BLaER1 treated with 17β-estradiol and CSF1 and Interleukin-3, amounts not matched to agents 10 nM and 100 nM (cell line): ENCODE data around the gene WWTR1.

Experiments
- H3K27ac ChIP-seq, 11 experiments: shearing (Covaris generic); formaldehyde crosslinking; 2 replicates each; pipeline ENCODE4 v1.8.1; 2022
- H3K27me3 ChIP-seq, 11 experiments: shearing (Covaris generic); formaldehyde crosslinking; 2 replicates each; pipeline ENCODE4 v1.8.1; 2022
- H3K36me3 ChIP-seq, 11 experiments: shearing (Covaris generic); formaldehyde crosslinking; 2 replicates each; pipeline ENCODE4 v1.8.1; 2022
- H3K4me1 ChIP-seq, 10 experiments: shearing (Covaris generic); formaldehyde crosslinking; 2 replicates each; pipeline ENCODE4 v1.8.1; 2022
- H3K4me2 ChIP-seq, 11 experiments: shearing (Covaris generic); formaldehyde crosslinking; 2 replicates each; pipeline ENCODE4 v1.8.1; 2022
- H3K4me3 ChIP-seq, 10 experiments: shearing (Covaris generic); formaldehyde crosslinking; 2 replicates each; pipeline ENCODE4 v1.8.1; 2022
- H3K9ac ChIP-seq, 11 experiments: shearing (Covaris generic); formaldehyde crosslinking; 2 replicates each; pipeline ENCODE4 v1.8.1; 2022
- H3K9me3 ChIP-seq, 11 experiments: shearing (Covaris generic); formaldehyde crosslinking; replicated peaks in 1 of 11; 2 replicates each; pipeline ENCODE4 v1.8.1; 2022
- H4K20me1 ChIP-seq, 11 experiments: shearing (Covaris generic); formaldehyde crosslinking; 2 replicates each; pipeline ENCODE4 v1.8.1; 2022
- Cebpa-rat ChIP-seq, 11 experiments: shearing (Covaris generic); IDR thresholded peaks; 2 replicates each; pipeline ENCODE4 v1.8.1; 2022

Gene WWTR1

GRCh38 chr3:149657926-149658743, at the start of gene WWTR1:
Gene WWTR1, minus strand, starts transcription at chr3:149658025. Its CDS starts 719 bp downstream, at chr3:149657306.
- H3K27me3 ChIP-seq, result peaks cover 30 to 79% (median 41%) of the 10 kb centered on the region in 11 experiments
- peaks cover 23 to 33% (median 25%) of the 10 kb centered on the region in 11 experiments for H3K9me3 ChIP-seq
- H3K4me1 ChIP-seq, result peaks cover 0 to 23% (median 13%) of the 10 kb centered on the region in 10 experiments; a peak in 14 of 20 replicates
- H3K4me2 ChIP-seq, result peak within 1 kb of the TSS; percentile 65 to 89 (median 86)
- 0 out of 22 replicates have a peak, but pooled peaks cover 0 to 3% (median 0%) of the 10 kb centered on the region in 11 experiments for H3K36me3 ChIP-seq
- TF ChIP-seq Cebpa-rat (IDR thresholded peaks at IDR 0.05), result no peak
- H3K4me3 ChIP-seq, result peak within 1 kb of the TSS; percentile 55 to 74 (median 65)
- H3K9ac ChIP-seq, result peak within 1 kb of the TSS; percentile 51 to 77 (median 72); a peak in 21 of 22 replicates
- H4K20me1 ChIP-seq, result no peaks in the 10 kb centered on the region; a peak in 1 of 22 replicates
- H3K27ac ChIP-seq, result peak within 1 kb of the TSS in 10 of 11 experiments; percentile 39 to 70 (median 64); a peak in 17 of 22 replicates

- Histone ChIP-seq H3K4me1 (no peaks in the 10 kb centered on the region), H3K27ac (no peak overlapping the region)
- no peak for TF ChIP-seq Cebpa-rat (IDR thresholded peaks at IDR 0.05)
These were observed 49.1 kb upstream of the WWTR1 start for GRCh38 chr3:149706905-149707304.

GRCh38 chr3:149705416-149705815, 47.6 kb upstream of the WWTR1 start:
- Histone ChIP-seq H3K27me3 (no peaks in the 10 kb centered on the region), H3K9me3 (no peaks in the 10 kb centered on the region), H3K4me3 (no peak overlapping the region), H4K20me1 (no peaks in the 10 kb centered on the region), H3K9ac (no peak overlapping the region), H3K4me1 (no peaks in the 10 kb centered on the region), H3K27ac (no peak overlapping the region), H3K4me2 (no peak overlapping the region), H3K36me3 (no peaks in the 10 kb centered on the region)
- no peak for TF ChIP-seq Cebpa-rat (IDR thresholded peaks at IDR 0.05)

More at GRCh38 chr3:149706905-149707304, 49.1 kb upstream of the WWTR1 start:
- Histone ChIP-seq H4K20me1 (no peaks in the 10 kb centered on the region), H3K36me3 (no peaks in the 10 kb centered on the region), H3K4me3 (no peak overlapping the region), H3K4me2 (no peak overlapping the region), H3K27me3 (no peaks in the 10 kb centered on the region), H3K9ac (no peak overlapping the region), H3K9me3 (no peaks in the 10 kb centered on the region)

GRCh38 chr3:149703466-149703865, 45.6 kb upstream of the WWTR1 start:
- no peaks in the 10 kb centered on the region for H3K27me3 ChIP-seq
- peaks cover 12 to 17% (median 15%) of the 10 kb centered on the region in 11 experiments for H3K9me3 ChIP-seq
- H3K36me3 ChIP-seq, result peaks cover 0 to 6% (median 0%) of the 10 kb centered on the region in 11 experiments; a peak in 2 of 22 replicates
- TF ChIP-seq Cebpa-rat (IDR thresholded peaks at IDR 0.05), result no peak
- no peak overlapping the region for H3K4me3 ChIP-seq
- no peaks in the 10 kb centered on the region for H3K4me1 ChIP-seq
- no peaks in the 10 kb centered on the region for H4K20me1 ChIP-seq
- H3K9ac ChIP-seq, result no peak overlapping the region
- no peak overlapping the region for H3K4me2 ChIP-seq
- H3K27ac ChIP-seq, result no peak overlapping the region

- Histone ChIP-seq H4K20me1 (no peaks in the 10 kb centered on the region), H3K4me2 (no peak overlapping the region), H3K4me3 (no peak overlapping the region), H3K4me1 (no peaks in the 10 kb centered on the region), H3K27ac (no peak overlapping the region), H3K9ac (no peak overlapping the region), H3K27me3 (no peaks in the 10 kb centered on the region), H3K36me3 (peaks cover 0 to 8% (median 0%) of the 10 kb centered on the region in 11 experiments; a peak in 3 of 22 replicates), H3K9me3 (peaks cover 18 to 23% (median 21%) of the 10 kb centered on the region in 11 experiments)
- TF ChIP-seq Cebpa-rat (IDR thresholded peaks at IDR 0.05), result no peak
These were observed 45.0 kb upstream of the WWTR1 start for GRCh38 chr3:149702691-149703441.

- no peak overlapping the region for H3K4me3 ChIP-seq
- no peaks in the 10 kb centered on the region for H4K20me1 ChIP-seq
- TF ChIP-seq Cebpa-rat (IDR thresholded peaks at IDR 0.05), result no peak
- no peak overlapping the region for H3K9ac ChIP-seq
- no peak overlapping the region for H3K27ac ChIP-seq
- H3K36me3 ChIP-seq, result peaks cover 0 to 8% (median 0%) of the 10 kb centered on the region in 11 experiments; a peak in 3 of 22 replicates
- H3K4me1 ChIP-seq, result no peaks in the 10 kb centered on the region
- no peaks in the 10 kb centered on the region for H3K27me3 ChIP-seq
- H3K4me2 ChIP-seq, result no peak overlapping the region
- peaks cover 27 to 32% (median 30%) of the 10 kb centered on the region in 11 experiments for H3K9me3 ChIP-seq
These were observed 44.1 kb upstream of the WWTR1 start for GRCh38 chr3:149701977-149702350.

- H3K4me3 ChIP-seq, result no peak overlapping the region
- peaks cover 30 to 38% (median 34%) of the 10 kb centered on the region in 11 experiments for H3K9me3 ChIP-seq
- no peak overlapping the region for H3K27ac ChIP-seq
- H3K4me2 ChIP-seq, result no peak overlapping the region
- TF ChIP-seq Cebpa-rat (IDR thresholded peaks at IDR 0.05), result no peak
- no peaks in the 10 kb centered on the region for H4K20me1 ChIP-seq
- no peaks in the 10 kb centered on the region for H3K4me1 ChIP-seq
- H3K27me3 ChIP-seq, result no peaks in the 10 kb centered on the region
- no peak overlapping the region for H3K9ac ChIP-seq
- H3K36me3 ChIP-seq, result peaks cover 0 to 8% (median 0%) of the 10 kb centered on the region in 11 experiments; a peak in 3 of 22 replicates
These were observed 43.6 kb upstream of the WWTR1 start for GRCh38 chr3:149701206-149701976.

- no peaks in the 10 kb centered on the region for H3K27me3 ChIP-seq
- no peaks in the 10 kb centered on the region for H4K20me1 ChIP-seq
- no peaks in the 10 kb centered on the region for H3K36me3 ChIP-seq
- no peak overlapping the region for H3K27ac ChIP-seq
- no peak overlapping the region for H3K9ac ChIP-seq
- peaks cover 0 to 24% (median 11%) of the 10 kb centered on the region in 11 experiments; a peak in 13 of 22 replicates for H3K9me3 ChIP-seq
- TF ChIP-seq Cebpa-rat (IDR thresholded peaks at IDR 0.05), result no peak
- no peak overlapping the region for H3K4me3 ChIP-seq
- H3K4me1 ChIP-seq, result no peaks in the 10 kb centered on the region
- no peak overlapping the region for H3K4me2 ChIP-seq
These were observed 30.4 kb upstream of the WWTR1 start for GRCh38 chr3:149688122-149688757.
